ENCODE results near the gene LY86.

The LY86 gene

GRCh38 chr6:6560909-6561308 lies 27.6 kb upstream of the LY86 start:
- no peak overlapping the region for H2AFZ ChIP-seq (ENCODE audit: low read depth)
- peaks cover 9% of the 10 kb centered on the region for H3K4me1 ChIP-seq (ENCODE audit: low read depth, poor library complexity, severe bottlenecking)
- no peak overlapping the region for H3K9ac ChIP-seq
- H3K4me2 ChIP-seq, result no peak overlapping the region
- no peak overlapping the region for H3K27ac ChIP-seq
- no peaks in the 10 kb centered on the region for H4K20me1 ChIP-seq (ENCODE audit: insufficient read depth)
- no peaks in the 10 kb centered on the region for H3K36me3 ChIP-seq (ENCODE audit: insufficient read depth)
- no peaks in the 10 kb centered on the region for H3K79me2 ChIP-seq (ENCODE audit: insufficient read depth, low read depth)
- H3K27me3 ChIP-seq (ENCODE audit: insufficient read depth, low read depth), result no peaks in the 10 kb centered on the region
- no peak for TF ChIP-seq CTCF (conservative IDR thresholded peaks at IDR 0.05; ENCODE audit: low read depth, low read length)
- H3K4me3 ChIP-seq (IDR thresholded peaks at IDR 0.05; ENCODE audit: insufficient read depth, low read depth, low read length), result no peak overlapping the region

GRCh38 chr6:6564154-6564553 lies 24.4 kb upstream of the LY86 start:
- Histone ChIP-seq H3K4me2 (no peak overlapping the region), H3K79me2 (ENCODE audit: insufficient read depth, low read depth) (no peaks in the 10 kb centered on the region), H3K4me3 (IDR thresholded peaks at IDR 0.05; ENCODE audit: insufficient read depth, low read depth, low read length) (no peak overlapping the region), H3K27me3 (ENCODE audit: insufficient read depth, low read depth) (no peaks in the 10 kb centered on the region), H3K27ac (no peak overlapping the region), H3K9ac (no peak overlapping the region), H2AFZ (ENCODE audit: low read depth) (no peak overlapping the region), H3K4me1 (ENCODE audit: low read depth, poor library complexity, severe bottlenecking) (no peaks in the 10 kb centered on the region), H4K20me1 (ENCODE audit: insufficient read depth) (no peaks in the 10 kb centered on the region), H3K36me3 (ENCODE audit: insufficient read depth) (no peaks in the 10 kb centered on the region)
- TF ChIP-seq CTCF (conservative IDR thresholded peaks at IDR 0.05; ENCODE audit: low read depth, low read length), result no peak

GRCh38 chr6:6565069-6565468 lies 23.5 kb upstream of the LY86 start:
- no peaks in the 10 kb centered on the region for H3K4me1 ChIP-seq (ENCODE audit: low read depth, poor library complexity, severe bottlenecking)
- no peak for TF ChIP-seq CTCF (conservative IDR thresholded peaks at IDR 0.05; ENCODE audit: low read depth, low read length)
- H4K20me1 ChIP-seq (ENCODE audit: insufficient read depth), result no peaks in the 10 kb centered on the region
- no peak overlapping the region for H2AFZ ChIP-seq (ENCODE audit: low read depth)
- H3K4me3 ChIP-seq (IDR thresholded peaks at IDR 0.05; ENCODE audit: insufficient read depth, low read depth, low read length), result no peak overlapping the region
- no peaks in the 10 kb centered on the region for H3K79me2 ChIP-seq (ENCODE audit: insufficient read depth, low read depth)
- H3K27ac ChIP-seq, result no peak overlapping the region
- H3K9ac ChIP-seq, result no peak overlapping the region
- no peak overlapping the region for H3K4me2 ChIP-seq
- H3K27me3 ChIP-seq (ENCODE audit: insufficient read depth, low read depth), result no peaks in the 10 kb centered on the region
- H3K36me3 ChIP-seq (ENCODE audit: insufficient read depth), result no peaks in the 10 kb centered on the region

- Histone ChIP-seq H3K27me3 (ENCODE audit: insufficient read depth, low read depth) (no peaks in the 10 kb centered on the region), H3K9ac (no peak overlapping the region), H3K79me2 (ENCODE audit: insufficient read depth, low read depth) (no peaks in the 10 kb centered on the region), H3K36me3 (ENCODE audit: insufficient read depth) (no peaks in the 10 kb centered on the region), H3K4me2 (no peak overlapping the region), H2AFZ (ENCODE audit: low read depth) (no peak overlapping the region), H4K20me1 (ENCODE audit: insufficient read depth) (no peaks in the 10 kb centered on the region), H3K27ac (no peak overlapping the region), H3K4me3 (IDR thresholded peaks at IDR 0.05; ENCODE audit: insufficient read depth, low read depth, low read length) (no peak overlapping the region), H3K4me1 (ENCODE audit: low read depth, poor library complexity, severe bottlenecking) (no peaks in the 10 kb centered on the region)
- no peak for TF ChIP-seq CTCF (conservative IDR thresholded peaks at IDR 0.05; ENCODE audit: low read depth, low read length)
These were observed 23.0 kb upstream of the LY86 start for GRCh38 chr6:6565488-6565887.

- Histone ChIP-seq H3K4me1 (ENCODE audit: low read depth, poor library complexity, severe bottlenecking) (no peaks in the 10 kb centered on the region), H4K20me1 (ENCODE audit: insufficient read depth) (no peaks in the 10 kb centered on the region), H3K27me3 (ENCODE audit: insufficient read depth, low read depth) (no peaks in the 10 kb centered on the region), H3K79me2 (ENCODE audit: insufficient read depth, low read depth) (no peaks in the 10 kb centered on the region), H3K9ac (no peak overlapping the region), H3K4me3 (IDR thresholded peaks at IDR 0.05; ENCODE audit: insufficient read depth, low read depth, low read length) (no peak overlapping the region), H3K27ac (no peak overlapping the region), H3K36me3 (ENCODE audit: insufficient read depth) (no peaks in the 10 kb centered on the region), H3K4me2 (no peak overlapping the region), H2AFZ (ENCODE audit: low read depth) (no peak overlapping the region)
- TF ChIP-seq CTCF (conservative IDR thresholded peaks at IDR 0.05; ENCODE audit: low read depth, low read length), result no peak
These were observed 21.8 kb upstream of the LY86 start for GRCh38 chr6:6566766-6567165.

All from KMS-11 (cell line).